Activated naive CD4-positive, alpha-beta T cell treated with anti-CD3 and anti-CD28 coated beads, Interleukin-2, amount 10 ng/mL, durations not matched to agents 7 days and 5 days (primary cell): Measurements from ENCODE around the gene SUMO4.

Source experiments
- CTCF ChIA-PET: fragments of 350-600 bp; sonication (Branson Sonifier 250); formaldehyde crosslinking; loops from one replicate; lab custom pipeline; 2021; ENCODE audit warnings: antibody characterized with exemption; lab: Charles Lee
- DNase-seq: peaks from one replicate; pipeline ENCODE4 v3.0.0-alpha.2; 2020
- H3K27ac Mint-ChIP-seq: one replicate; pipeline ENCODE4 v1.8.0; 2021; ENCODE audit warnings: mild to moderate bottlenecking, moderate library complexity, mixed read lengths
- H3K27me3 Mint-ChIP-seq: one replicate; pipeline ENCODE4 v1.8.0; 2021; ENCODE audit warnings: mild to moderate bottlenecking, mixed read lengths
- H3K36me3 Mint-ChIP-seq: one replicate; pipeline ENCODE4 v1.8.0; 2021; ENCODE audit warnings: mixed read lengths
- H3K4me1 Mint-ChIP-seq: one replicate; pipeline ENCODE4 v1.8.0; 2021; ENCODE audit warnings: mixed read lengths
- H3K4me3 Mint-ChIP-seq: one replicate; pipeline ENCODE4 v1.8.0; 2021; ENCODE audit warnings: mild to moderate bottlenecking, moderate library complexity, mixed read lengths
- H3K9me3 Mint-ChIP-seq: one replicate; pipeline ENCODE4 v1.8.0; 2021; ENCODE audit warnings: mixed read lengths

Gene SUMO4

GRCh38 chr6:149400050-149400449 is at the start of gene SUMO4:
Gene SUMO4, plus strand, starts transcription at chr6:149400262. Its CDS starts 130 bp downstream, at chr6:149400392.
- peaks cover 79% of the 10 kb centered on the region for H3K36me3 Mint-ChIP-seq
- H3K27me3 Mint-ChIP-seq: no peaks in the 10 kb centered on the region
- CTCF ChIA-PET: no interaction called here
- no peak within 1 kb of the TSS for H3K4me3 Mint-ChIP-seq
- peaks cover 37% of the 10 kb centered on the region for H3K4me1 Mint-ChIP-seq
- peak within 1 kb of the TSS; percentile 72 for H3K27ac Mint-ChIP-seq
- DNase-seq: no peak
- no peaks in the 10 kb centered on the region for H3K9me3 Mint-ChIP-seq

GRCh38 chr6:149354009-149354408 is 46.1 kb upstream of the SUMO4 start:
- H3K27ac Mint-ChIP-seq: peak overlapping the region; percentile 58
- H3K9me3 Mint-ChIP-seq: no peaks in the 10 kb centered on the region
- H3K4me1 Mint-ChIP-seq: peaks cover 73% of the 10 kb centered on the region
- no peak overlapping the region for H3K4me3 Mint-ChIP-seq
- peaks cover 58% of the 10 kb centered on the region for H3K36me3 Mint-ChIP-seq
- no peaks in the 10 kb centered on the region for H3K27me3 Mint-ChIP-seq
- CTCF ChIA-PET: no interaction called here
- DNase-seq: no peak

DNA sequence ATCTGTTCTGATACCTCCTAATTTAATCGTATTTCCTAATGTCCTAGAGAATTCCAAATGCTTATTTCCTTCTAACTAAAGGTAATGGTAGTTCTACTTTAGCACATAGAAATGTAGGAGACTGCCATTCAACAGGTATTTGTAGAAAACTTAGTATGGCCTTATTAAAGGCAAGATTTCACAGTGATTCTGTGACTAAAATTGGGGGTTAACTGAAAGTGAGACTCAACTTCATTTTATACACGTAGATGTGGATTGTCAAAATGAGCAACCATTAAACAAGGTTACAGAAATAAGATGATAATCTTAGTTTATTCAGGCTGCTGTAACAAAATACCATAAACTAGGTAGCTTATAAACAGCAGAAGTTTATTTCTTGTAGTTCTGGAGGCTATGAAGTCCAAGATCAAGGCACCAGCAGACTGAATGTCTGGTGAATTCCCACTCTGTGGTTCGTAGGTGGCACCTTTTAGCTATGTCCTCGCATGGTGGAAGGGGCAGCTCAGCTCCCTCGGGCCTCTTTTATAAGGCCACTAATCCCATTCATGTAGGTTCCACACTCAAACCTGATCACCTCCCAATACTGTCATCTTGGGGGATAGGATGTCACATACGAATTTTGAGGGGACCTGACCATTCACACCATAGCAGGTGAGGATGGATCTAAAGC is 43.8 kb upstream of the SUMO4 start:
- CTCF ChIA-PET: no interaction called here
- peaks cover 5% of the 10 kb centered on the region for H3K9me3 Mint-ChIP-seq
- H3K27me3 Mint-ChIP-seq: no peaks in the 10 kb centered on the region
- H3K4me1 Mint-ChIP-seq: peaks cover 79% of the 10 kb centered on the region
- DNase-seq: no peak
- no peak overlapping the region for H3K4me3 Mint-ChIP-seq
- no peak overlapping the region for H3K27ac Mint-ChIP-seq
- H3K36me3 Mint-ChIP-seq: peaks cover 66% of the 10 kb centered on the region

GRCh38 chr6:149357726-149358538 is 42.1 kb upstream of the SUMO4 start:
- Mint-ChIP-seq H3K9me3 (peaks cover 9% of the 10 kb centered on the region), H3K36me3 (peaks cover 74% of the 10 kb centered on the region), H3K27me3 (no peaks in the 10 kb centered on the region), H3K4me3 (no peak overlapping the region), H3K4me1 (peaks cover 83% of the 10 kb centered on the region), H3K27ac (peak overlapping the region; percentile 69)
- CTCF ChIA-PET: no interaction called here
- DNase-seq: no peak

- peaks cover 9% of the 10 kb centered on the region for H3K9me3 Mint-ChIP-seq
- H3K36me3 Mint-ChIP-seq: peaks cover 76% of the 10 kb centered on the region
- H3K27ac Mint-ChIP-seq: peak overlapping the region; percentile 68
- no peak for DNase-seq
- CTCF ChIA-PET: interaction anchor here (0.6 kb wide), 1 partner anchor 353 kb away, joined by 3 read pairs; no protein-coding TSS in a partner anchor
- H3K27me3 Mint-ChIP-seq: no peaks in the 10 kb centered on the region
- no peak overlapping the region for H3K4me3 Mint-ChIP-seq
- H3K4me1 Mint-ChIP-seq: peaks cover 83% of the 10 kb centered on the region
Measured at GRCh38 chr6:149359440-149359839, 40.6 kb upstream of the SUMO4 start.

- CTCF ChIA-PET: no interaction called here
- H3K4me1 Mint-ChIP-seq: peaks cover 81% of the 10 kb centered on the region
- H3K36me3 Mint-ChIP-seq: peaks cover 71% of the 10 kb centered on the region
Measured at GRCh38 chr6:149360536-149360935, 39.5 kb upstream of the SUMO4 start.

DNA sequence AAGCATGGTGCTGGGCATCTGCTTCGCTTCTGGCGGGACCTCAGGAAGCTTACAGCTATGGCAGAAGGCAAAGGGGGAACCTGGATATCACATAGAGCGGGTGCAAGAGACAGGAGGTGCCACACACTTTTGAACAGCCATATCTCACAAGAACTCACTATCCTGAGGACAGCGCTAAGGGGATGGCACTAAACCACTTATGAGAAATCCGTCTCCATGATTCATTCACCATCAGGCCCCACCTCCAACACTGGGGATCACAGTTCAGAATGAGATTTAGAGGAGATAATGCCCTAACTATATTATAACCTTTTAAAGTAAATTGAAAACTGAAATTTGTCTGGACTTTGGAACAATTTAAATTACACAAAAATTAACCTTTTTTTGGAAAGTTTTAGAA is 37.8 kb upstream of the SUMO4 start:
- H3K27me3 Mint-ChIP-seq: no peaks in the 10 kb centered on the region
- H3K27ac Mint-ChIP-seq: no peak overlapping the region
- CTCF ChIA-PET: no interaction called here
- H3K9me3 Mint-ChIP-seq: peaks cover 9% of the 10 kb centered on the region
- DNase-seq: no peak
- peaks cover 68% of the 10 kb centered on the region for H3K4me1 Mint-ChIP-seq
- H3K36me3 Mint-ChIP-seq: peaks cover 64% of the 10 kb centered on the region
- no peak overlapping the region for H3K4me3 Mint-ChIP-seq

More at GRCh38 chr6:149360536-149360935, 39.5 kb upstream of the SUMO4 start:
- Mint-ChIP-seq H3K27me3 (no peaks in the 10 kb centered on the region), H3K9me3 (peaks cover 9% of the 10 kb centered on the region), H3K4me3 (no peak overlapping the region), H3K27ac (no peak overlapping the region)
- DNase-seq: no peak

DNA sequence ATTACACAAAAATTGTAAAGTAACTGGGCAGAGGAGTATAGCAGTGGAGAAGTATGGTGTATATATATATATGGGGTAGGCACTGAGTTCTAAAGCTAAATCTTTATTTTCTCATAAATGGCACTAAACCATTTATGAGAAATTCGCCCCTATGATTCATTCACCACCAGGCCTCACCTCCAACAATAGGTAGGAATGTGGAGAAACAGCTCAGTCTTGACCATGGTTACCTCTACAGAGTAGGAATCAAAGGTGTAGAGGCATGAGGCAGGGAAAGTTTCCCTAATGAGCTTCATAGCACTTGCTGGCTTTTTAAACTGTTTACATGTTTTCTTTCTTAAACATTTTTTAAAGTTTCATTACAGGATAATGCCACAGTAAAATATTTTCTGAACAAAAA is 36.9 kb upstream of the SUMO4 start:
- H3K27ac Mint-ChIP-seq: no peak overlapping the region
- H3K27me3 Mint-ChIP-seq: no peaks in the 10 kb centered on the region
- peaks cover 57% of the 10 kb centered on the region for H3K36me3 Mint-ChIP-seq
- H3K9me3 Mint-ChIP-seq: peaks cover 9% of the 10 kb centered on the region
- H3K4me3 Mint-ChIP-seq: no peak overlapping the region
- no peak for DNase-seq
- CTCF ChIA-PET: no interaction called here
- peaks cover 59% of the 10 kb centered on the region for H3K4me1 Mint-ChIP-seq

DNA sequence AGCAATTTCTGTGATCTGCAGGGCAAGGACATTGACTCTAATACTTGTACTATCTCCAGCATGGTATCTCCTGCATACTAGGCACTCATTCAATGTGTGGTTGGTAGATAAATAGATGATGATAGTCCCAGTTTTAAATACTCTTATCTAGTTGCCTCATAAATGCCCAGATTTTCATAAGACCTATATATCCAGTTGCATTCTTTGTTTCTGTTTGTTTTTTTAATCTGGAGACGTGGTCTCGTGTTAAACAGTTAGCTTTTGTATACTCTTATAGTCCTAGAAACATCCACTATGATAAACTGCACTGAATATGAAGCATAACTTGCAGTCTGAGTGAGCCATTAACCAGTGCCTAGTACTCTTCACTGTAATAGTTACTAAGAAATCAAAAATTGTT is 35.5 kb upstream of the SUMO4 start:
- CTCF ChIA-PET: no interaction called here
- H3K4me3 Mint-ChIP-seq: no peak overlapping the region
- H3K9me3 Mint-ChIP-seq: peaks cover 9% of the 10 kb centered on the region
- H3K27ac Mint-ChIP-seq: peak overlapping the region; percentile 56
- no peaks in the 10 kb centered on the region for H3K27me3 Mint-ChIP-seq
- H3K4me1 Mint-ChIP-seq: peaks cover 48% of the 10 kb centered on the region
- peaks cover 46% of the 10 kb centered on the region for H3K36me3 Mint-ChIP-seq
- no peak for DNase-seq

DNA sequence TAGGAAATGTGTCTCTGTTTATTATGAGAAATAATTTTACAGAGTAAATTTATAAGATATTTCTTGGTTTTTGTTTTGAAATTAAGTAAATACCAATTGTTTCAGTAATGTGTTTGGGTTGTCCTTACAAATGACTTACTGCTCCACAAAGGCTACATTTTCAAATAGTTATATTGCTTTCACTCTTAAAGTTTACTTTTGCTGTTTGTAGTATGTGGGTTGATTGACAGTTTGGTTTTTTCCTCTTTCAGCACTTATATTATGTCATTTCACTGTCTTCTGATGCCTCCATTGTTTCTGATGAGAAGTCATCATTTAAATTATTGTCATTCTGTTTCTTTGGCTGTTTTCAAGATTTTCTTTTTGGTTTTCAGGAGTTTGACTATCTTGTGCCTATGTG is 34.9 kb upstream of the SUMO4 start:
- H3K27ac Mint-ChIP-seq: peak overlapping the region; percentile 58
- peaks cover 47% of the 10 kb centered on the region for H3K4me1 Mint-ChIP-seq
- H3K4me3 Mint-ChIP-seq: no peak overlapping the region
- peaks cover 7% of the 10 kb centered on the region for H3K9me3 Mint-ChIP-seq
- no peak for DNase-seq
- CTCF ChIA-PET: no interaction called here
- H3K36me3 Mint-ChIP-seq: peaks cover 46% of the 10 kb centered on the region
- no peaks in the 10 kb centered on the region for H3K27me3 Mint-ChIP-seq

GRCh38 chr6:149366267-149366921 is 33.7 kb upstream of the SUMO4 start:
- peaks cover 4% of the 10 kb centered on the region for H3K9me3 Mint-ChIP-seq
- CTCF ChIA-PET: interaction anchor here (1.0 kb wide), 1 partner anchor 66 kb away, joined by 3 read pairs; no protein-coding TSS in a partner anchor
- H3K36me3 Mint-ChIP-seq: peaks cover 43% of the 10 kb centered on the region
- no peak for DNase-seq
- no peaks in the 10 kb centered on the region for H3K27me3 Mint-ChIP-seq
- peaks cover 43% of the 10 kb centered on the region for H3K4me1 Mint-ChIP-seq
- H3K4me3 Mint-ChIP-seq: no peak overlapping the region
- H3K27ac Mint-ChIP-seq: no peak overlapping the region

GRCh38 chr6:149368065-149368464 is 32.0 kb upstream of the SUMO4 start:
- CTCF ChIA-PET: no interaction called here
- Mint-ChIP-seq H3K36me3 (peaks cover 38% of the 10 kb centered on the region), H3K27ac (no peak overlapping the region), H3K27me3 (no peaks in the 10 kb centered on the region), H3K4me3 (no peak overlapping the region), H3K9me3 (no peaks in the 10 kb centered on the region), H3K4me1 (peaks cover 39% of the 10 kb centered on the region)
- DNase-seq: no peak

DNA sequence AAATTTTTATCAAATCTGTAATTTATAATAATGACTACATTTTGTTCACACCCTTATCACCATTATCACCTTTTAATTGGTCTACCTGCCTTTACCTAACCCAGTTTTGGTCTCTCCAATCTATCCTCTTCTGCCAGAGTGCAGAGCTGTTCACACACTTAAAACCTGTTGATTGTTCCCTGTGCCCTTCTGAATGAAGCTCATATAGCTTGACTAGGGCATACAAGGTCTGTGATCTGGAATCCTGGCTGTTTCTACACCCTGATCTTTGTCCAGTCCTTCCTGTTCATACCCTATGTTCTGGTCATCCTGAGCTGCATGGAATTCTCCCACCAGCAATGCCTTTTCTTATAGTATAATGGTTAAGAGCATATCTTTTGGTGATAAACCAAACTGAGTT is 28.9 kb upstream of the SUMO4 start:
- Mint-ChIP-seq H3K9me3 (no peaks in the 10 kb centered on the region), H3K27ac (peak overlapping the region; percentile 12), H3K27me3 (no peaks in the 10 kb centered on the region), H3K36me3 (peaks cover 45% of the 10 kb centered on the region), H3K4me1 (peaks cover 46% of the 10 kb centered on the region), H3K4me3 (no peak overlapping the region)
- CTCF ChIA-PET: interaction anchor here (0.6 kb wide), 2 partner anchors 25 to 281 kb away, joined by 3 read pairs; no protein-coding TSS in a partner anchor
- no peak for DNase-seq

- Mint-ChIP-seq H3K4me3 (no peak overlapping the region), H3K36me3 (peaks cover 51% of the 10 kb centered on the region), H3K27me3 (no peaks in the 10 kb centered on the region), H3K27ac (no peak overlapping the region), H3K4me1 (peaks cover 52% of the 10 kb centered on the region), H3K9me3 (no peaks in the 10 kb centered on the region)
- CTCF ChIA-PET: no interaction called here
- DNase-seq: no peak
Measured at GRCh38 chr6:149372062-149372461, 28.0 kb upstream of the SUMO4 start.
